Activated CD4-positive, alpha-beta T cell treated with anti-CD3 and anti-CD28 coated beads, Interleukin-2, amount 10 ng/mL, durations not matched to agents 24 days and 14 days (primary cell): ENCODE data around the gene FNDC3B. TPM values are rescaled to one million over a fixed set of nuclear protein-coding genes. Genes with fewer than 3 reads are reported as not detected.

Experiments used
- DNase-seq: peaks from one replicate; pipeline ENCODE4 v3.0.0; 2022
- H3K27ac Mint-ChIP-seq: one replicate; pipeline ENCODE4 v1.8.0; 2022; ENCODE audit warnings: mild to moderate bottlenecking, mixed read lengths
- H3K27me3 Mint-ChIP-seq: one replicate; pipeline ENCODE4 v1.8.0; 2022; ENCODE audit warnings: mixed read lengths
- H3K36me3 Mint-ChIP-seq: one replicate; pipeline ENCODE4 v1.8.0; 2022; ENCODE audit warnings: low read depth, mild to moderate bottlenecking, mixed read lengths
- H3K4me1 Mint-ChIP-seq: one replicate; pipeline ENCODE4 v1.8.0; 2021; ENCODE audit warnings: mixed read lengths
- H3K4me3 Mint-ChIP-seq: one replicate; pipeline ENCODE4 v1.8.0; 2022; ENCODE audit warnings: mild to moderate bottlenecking, moderate library complexity, mixed read lengths
- H3K9me3 Mint-ChIP-seq: one replicate; pipeline ENCODE4 v1.8.0; 2021; ENCODE audit warnings: mixed read lengths
- intact Hi-C: fragments of 100-400 bp; cut with micrococcal nuclease; formaldehyde crosslinking; loops from one replicate; pipeline ENCODE4 v1.15.1; 2023
- total RNA-seq: library from RNA; stranded (reverse); gene quantifications from 2 replicates; pipeline ENCODE4 v1.2.3, GENCODE V29; 2022

Gene FNDC3B
- total RNA-seq, 1 donor from 2014 or later = 19.6 TPM

- H3K27ac Mint-ChIP-seq = no peak overlapping the region
- H3K9me3 Mint-ChIP-seq = peaks cover 10% of the 10 kb centered on the region
- H3K36me3 Mint-ChIP-seq = peaks cover 1% of the 10 kb centered on the region
- no peak for DNase-seq
- intact Hi-C loops = no loop called here
- no peak overlapping the region for H3K4me3 Mint-ChIP-seq
- no peaks in the 10 kb centered on the region for H3K27me3 Mint-ChIP-seq
- H3K4me1 Mint-ChIP-seq = peaks cover 13% of the 10 kb centered on the region
Measured at GRCh38 chr3:172177046-172177445, 137.7 kb downstream of the FNDC3B start.

DNA sequence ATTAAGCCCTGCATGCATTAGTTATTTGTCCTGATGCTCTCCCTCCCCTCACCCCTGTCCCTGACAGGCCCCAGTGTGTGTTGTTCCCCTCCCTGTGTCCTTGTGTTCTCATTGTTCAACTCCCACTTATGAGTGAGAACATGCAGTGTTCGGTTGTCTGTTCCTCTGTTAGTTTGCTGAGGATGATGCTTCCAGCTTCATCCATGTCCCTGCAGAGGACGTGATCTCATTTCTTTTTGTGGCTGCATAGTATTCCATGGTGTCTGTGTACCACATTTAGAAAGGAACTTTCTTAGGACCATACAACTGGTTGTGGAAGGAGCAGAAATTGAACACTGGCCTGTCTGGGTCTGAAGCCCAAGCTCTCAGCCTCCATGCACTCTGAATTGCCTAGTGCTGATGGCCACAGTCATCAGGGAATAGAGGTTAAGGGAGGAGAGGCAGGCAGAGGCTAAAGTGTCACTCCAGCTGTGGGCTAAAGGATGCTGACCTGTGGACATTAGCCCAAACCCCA lies 138.5 kb downstream of the FNDC3B start:
- peaks cover 1% of the 10 kb centered on the region for H3K36me3 Mint-ChIP-seq
- DNase-seq = no peak
- peaks cover 16% of the 10 kb centered on the region for H3K4me1 Mint-ChIP-seq
- no peaks in the 10 kb centered on the region for H3K27me3 Mint-ChIP-seq
- H3K9me3 Mint-ChIP-seq = peaks cover 10% of the 10 kb centered on the region
- no peak overlapping the region for H3K4me3 Mint-ChIP-seq
- intact Hi-C loops = no loop called here
- no peak overlapping the region for H3K27ac Mint-ChIP-seq

DNA sequence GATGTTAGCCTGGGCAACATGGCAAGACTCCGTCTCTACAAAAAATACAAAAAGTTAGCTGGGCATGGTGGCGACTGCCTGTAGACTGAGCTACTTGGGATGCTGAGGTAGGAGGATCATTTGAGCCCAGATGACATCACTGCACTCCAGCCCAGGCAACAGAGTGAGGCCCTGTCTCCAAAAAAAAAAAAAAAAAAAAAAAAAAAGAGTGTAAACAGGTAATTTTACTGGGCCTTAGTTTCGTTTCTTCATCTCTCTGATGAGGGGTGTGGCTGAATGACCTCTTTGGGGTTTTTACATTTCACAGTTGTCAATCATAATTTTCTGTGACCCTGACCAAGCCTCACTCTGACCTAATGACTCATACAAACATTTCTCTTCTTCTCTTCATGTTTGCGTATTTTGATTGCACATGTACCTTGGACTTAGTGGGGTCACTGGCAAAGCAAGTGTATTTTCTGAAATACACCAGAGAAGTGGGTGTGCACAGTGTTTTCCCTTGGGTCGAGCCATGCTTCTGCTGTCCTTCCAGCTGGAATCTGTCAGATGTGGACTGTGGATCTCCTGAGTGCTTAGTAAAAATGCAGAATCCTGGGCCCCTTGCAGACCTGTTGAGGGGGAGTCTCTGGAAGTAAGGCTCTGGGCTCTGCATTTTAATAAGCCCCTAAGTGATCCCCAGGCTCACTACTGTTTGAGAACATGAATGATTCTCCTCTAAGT lies 140.5 kb downstream of the FNDC3B start:
- peaks cover 10% of the 10 kb centered on the region for H3K9me3 Mint-ChIP-seq
- peaks cover 16% of the 10 kb centered on the region for H3K4me1 Mint-ChIP-seq
- no peak overlapping the region for H3K4me3 Mint-ChIP-seq
- no peaks in the 10 kb centered on the region for H3K27me3 Mint-ChIP-seq
- no peak overlapping the region for H3K27ac Mint-ChIP-seq
- peaks cover 2% of the 10 kb centered on the region for H3K36me3 Mint-ChIP-seq
- DNase-seq = no peak
- intact Hi-C loops = no loop called here

GRCh38 chr3:172180473-172180872 lies 141.1 kb downstream of the FNDC3B start:
- Mint-ChIP-seq H3K4me1 (peaks cover 13% of the 10 kb centered on the region), H3K36me3 (peaks cover 2% of the 10 kb centered on the region), H3K4me3 (no peak overlapping the region), H3K27me3 (no peaks in the 10 kb centered on the region), H3K9me3 (peaks cover 10% of the 10 kb centered on the region), H3K27ac (no peak overlapping the region)
- intact Hi-C loops = no loop called here
- DNase-seq = no peak

DNA sequence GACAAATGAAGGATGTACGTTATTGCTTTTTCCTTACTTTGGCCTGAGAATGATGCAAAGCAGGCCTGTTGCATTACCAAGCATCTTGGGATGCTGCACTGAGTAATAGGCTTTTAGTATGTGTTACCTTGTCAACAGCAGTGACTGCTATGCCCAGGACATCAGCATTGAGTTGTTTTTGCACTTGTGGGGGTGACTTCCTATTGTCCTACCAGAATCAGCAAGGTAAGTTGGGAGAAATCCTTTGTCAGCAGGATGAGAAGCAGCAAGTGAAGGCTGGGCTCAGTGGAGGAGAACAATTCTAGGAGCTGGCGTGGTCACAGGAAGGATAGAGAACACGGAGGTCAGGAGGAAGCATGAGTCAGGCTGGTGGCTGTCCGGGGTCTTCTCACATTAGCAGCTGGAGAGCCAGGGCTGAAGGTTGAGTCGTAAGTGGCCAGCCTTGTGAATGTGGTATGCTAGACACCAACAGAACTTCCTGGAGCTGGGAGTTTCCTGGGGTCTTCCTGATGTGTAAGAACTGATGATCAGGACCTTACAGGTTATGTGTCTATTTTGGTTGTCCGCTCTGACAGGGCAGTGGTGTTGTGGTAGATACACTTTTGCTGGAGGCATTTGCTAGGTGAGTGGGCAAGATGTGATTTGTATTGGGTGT lies 142.7 kb downstream of the FNDC3B start:
- Mint-ChIP-seq H3K27me3 (no peaks in the 10 kb centered on the region), H3K27ac (no peak overlapping the region), H3K4me3 (no peak overlapping the region), H3K9me3 (peaks cover 10% of the 10 kb centered on the region), H3K36me3 (peaks cover 2% of the 10 kb centered on the region), H3K4me1 (peaks cover 13% of the 10 kb centered on the region)
- intact Hi-C loops = no loop called here
- no peak for DNase-seq

DNA sequence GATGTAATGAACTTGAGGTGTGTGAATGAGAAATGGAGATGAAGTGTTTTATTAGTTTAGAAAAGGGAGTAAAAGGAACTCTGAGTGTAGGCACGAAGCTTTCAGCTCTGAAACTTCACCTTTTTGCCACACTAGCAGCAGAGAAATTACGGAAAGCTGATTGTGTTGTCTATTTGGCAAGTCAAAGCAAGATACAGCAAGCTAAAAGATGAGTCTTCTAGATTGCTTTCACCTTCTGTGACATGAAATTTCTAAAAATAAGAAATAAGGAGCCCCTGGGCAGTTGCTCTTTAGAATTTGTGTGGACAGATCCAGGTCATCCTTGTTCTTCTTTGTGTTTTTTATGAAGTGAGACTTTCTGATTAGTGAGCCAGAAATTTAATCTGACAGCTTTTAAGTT lies 143.4 kb downstream of the FNDC3B start:
- no peak overlapping the region for H3K27ac Mint-ChIP-seq
- no peak for DNase-seq

DNA sequence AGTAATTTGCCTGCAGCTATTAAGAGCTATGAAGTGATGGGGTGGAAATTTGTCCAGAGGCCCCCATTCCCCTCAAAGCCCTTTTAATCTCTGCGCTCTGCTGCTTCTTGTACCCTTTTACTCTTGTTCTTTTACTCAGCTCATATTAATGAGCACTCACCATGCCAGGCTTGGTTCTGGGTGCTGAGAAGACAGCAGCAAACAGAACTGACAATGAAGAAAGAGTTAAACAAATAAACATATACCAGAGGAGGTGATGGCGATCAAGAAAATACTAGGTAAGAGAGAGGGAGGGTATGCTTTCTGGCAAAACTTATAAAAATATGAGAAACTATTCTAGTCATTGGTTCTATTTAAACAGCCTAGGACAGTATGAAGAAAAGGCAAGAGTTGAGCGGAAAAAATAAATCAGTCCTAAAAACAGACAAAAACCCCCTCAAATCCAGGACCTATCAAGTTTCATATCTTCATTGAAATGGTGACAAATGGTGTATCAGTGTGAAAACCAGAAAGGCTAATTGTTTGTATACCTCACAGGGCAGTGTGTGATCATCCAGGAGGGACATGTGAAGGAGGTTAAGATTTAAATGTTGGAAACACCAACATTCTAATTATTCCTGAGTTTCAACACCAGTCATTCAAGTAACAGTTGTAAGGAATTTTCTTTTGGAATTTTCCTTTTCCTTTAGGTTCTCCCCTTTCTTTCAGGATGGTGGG lies 144.9 kb downstream of the FNDC3B start:
- no peak for DNase-seq
- Mint-ChIP-seq H3K27ac (no peak overlapping the region), H3K27me3 (no peaks in the 10 kb centered on the region), H3K9me3 (peaks cover 7% of the 10 kb centered on the region), H3K36me3 (peaks cover 2% of the 10 kb centered on the region), H3K4me1 (peaks cover 13% of the 10 kb centered on the region), H3K4me3 (no peak overlapping the region)
- intact Hi-C loops = no loop called here

More for the DNA sequence above, 143.4 kb downstream of the FNDC3B start:
- peaks cover 10% of the 10 kb centered on the region for H3K9me3 Mint-ChIP-seq
- H3K4me1 Mint-ChIP-seq = peaks cover 13% of the 10 kb centered on the region
- intact Hi-C loops = no loop called here
- peaks cover 2% of the 10 kb centered on the region for H3K36me3 Mint-ChIP-seq
- no peak overlapping the region for H3K4me3 Mint-ChIP-seq
- H3K27me3 Mint-ChIP-seq = no peaks in the 10 kb centered on the region

DNA sequence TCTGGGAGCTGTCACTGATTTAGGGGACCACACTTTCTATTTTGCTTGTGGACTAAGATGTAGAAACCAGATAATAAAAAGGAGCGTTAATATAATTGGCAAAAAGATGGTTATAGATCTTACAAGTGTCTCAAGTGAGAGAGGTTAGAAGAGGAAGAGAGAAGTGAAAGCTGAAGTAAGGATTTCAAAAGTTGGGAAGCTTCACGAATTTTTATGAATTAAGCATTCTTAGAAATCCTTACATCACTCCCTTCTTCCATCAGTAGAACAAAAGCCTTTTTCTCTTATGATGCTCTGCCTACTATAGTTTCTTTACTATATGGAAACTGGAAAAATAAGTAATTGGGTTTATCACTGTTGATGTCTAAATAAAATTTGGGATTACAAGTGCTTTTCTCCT lies 146.5 kb downstream of the FNDC3B start:
- intact Hi-C loops = no loop called here
- Mint-ChIP-seq H3K36me3 (peaks cover 2% of the 10 kb centered on the region), H3K27ac (no peak overlapping the region), H3K9me3 (no peaks in the 10 kb centered on the region), H3K4me3 (no peak overlapping the region), H3K4me1 (peaks cover 11% of the 10 kb centered on the region), H3K27me3 (no peaks in the 10 kb centered on the region)
- no peak for DNase-seq

DNA sequence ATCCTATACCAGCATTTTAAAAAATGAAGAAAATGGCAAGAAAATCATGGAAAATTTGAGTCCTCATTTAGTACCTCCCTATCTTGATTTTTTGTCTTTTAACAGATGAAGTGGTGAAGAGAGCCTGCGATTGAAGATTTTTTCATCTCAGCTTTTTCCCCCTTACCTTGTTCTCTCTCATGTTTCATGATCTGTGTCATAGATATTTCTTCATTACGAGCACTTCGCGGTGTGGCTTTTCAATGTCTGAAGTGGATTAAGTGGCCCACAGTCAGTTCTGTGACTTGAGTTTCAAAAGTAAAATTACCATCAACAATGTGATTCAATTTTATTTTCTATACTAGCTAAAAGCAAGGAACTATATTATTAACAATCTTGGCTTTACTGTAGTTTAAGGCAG lies 147.2 kb downstream of the FNDC3B start:
- H3K4me1 Mint-ChIP-seq = peaks cover 11% of the 10 kb centered on the region
- H3K9me3 Mint-ChIP-seq = no peaks in the 10 kb centered on the region
- H3K4me3 Mint-ChIP-seq = no peak overlapping the region

DNA sequence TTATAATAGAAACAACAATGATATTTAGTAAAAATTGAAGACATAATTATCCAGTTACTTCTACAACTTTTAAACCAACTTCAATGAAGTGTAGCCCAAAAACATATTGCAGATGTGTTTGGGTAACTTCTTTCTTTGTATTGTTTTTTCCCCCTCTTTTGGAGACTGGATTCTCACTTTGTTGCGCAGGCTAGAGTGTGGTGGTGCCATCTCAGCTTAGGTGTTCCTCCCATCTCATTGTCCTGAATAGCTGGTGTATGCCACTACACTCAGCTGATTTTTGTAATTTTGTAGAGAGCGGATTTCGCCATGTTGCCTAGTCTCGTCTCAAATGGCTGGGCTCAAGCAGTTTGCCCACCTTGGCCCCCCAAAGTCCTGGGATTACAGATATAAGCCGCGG lies 148.1 kb downstream of the FNDC3B start:
- intact Hi-C loops = no loop called here
- DNase-seq = no peak

More for the DNA sequence above, 147.2 kb downstream of the FNDC3B start:
- H3K27ac Mint-ChIP-seq = no peak overlapping the region
- no peaks in the 10 kb centered on the region for H3K27me3 Mint-ChIP-seq
- DNase-seq = no peak
- intact Hi-C loops = no loop called here
- peaks cover 2% of the 10 kb centered on the region for H3K36me3 Mint-ChIP-seq

GRCh38 chr3:172188511-172188910 lies 149.1 kb downstream of the FNDC3B start:
- intact Hi-C loops = no loop called here
- Mint-ChIP-seq H3K4me3 (no peak overlapping the region), H3K9me3 (no peaks in the 10 kb centered on the region), H3K4me1 (peaks cover 5% of the 10 kb centered on the region), H3K27ac (no peak overlapping the region), H3K27me3 (no peaks in the 10 kb centered on the region), H3K36me3 (peaks cover 2% of the 10 kb centered on the region)
- no peak for DNase-seq

More for the DNA sequence above, 148.1 kb downstream of the FNDC3B start:
- no peak overlapping the region for H3K4me3 Mint-ChIP-seq
- H3K36me3 Mint-ChIP-seq = peaks cover 2% of the 10 kb centered on the region
- H3K27me3 Mint-ChIP-seq = no peaks in the 10 kb centered on the region
- H3K4me1 Mint-ChIP-seq = peaks cover 6% of the 10 kb centered on the region
- no peaks in the 10 kb centered on the region for H3K9me3 Mint-ChIP-seq
- H3K27ac Mint-ChIP-seq = no peak overlapping the region

- peaks cover 3% of the 10 kb centered on the region for H3K4me1 Mint-ChIP-seq
- H3K36me3 Mint-ChIP-seq = peaks cover under 1% of the 10 kb centered on the region
- no peak for DNase-seq
- intact Hi-C loops = no loop called here
- H3K27ac Mint-ChIP-seq = no peak overlapping the region
- H3K9me3 Mint-ChIP-seq = no peaks in the 10 kb centered on the region
- no peak overlapping the region for H3K4me3 Mint-ChIP-seq
- H3K27me3 Mint-ChIP-seq = no peaks in the 10 kb centered on the region
Measured at GRCh38 chr3:172189213-172189612, 149.8 kb downstream of the FNDC3B start.

- no peaks in the 10 kb centered on the region for H3K4me1 Mint-ChIP-seq
Measured at GRCh38 chr3:172189987-172190603, 150.7 kb downstream of the FNDC3B start.

DNA sequence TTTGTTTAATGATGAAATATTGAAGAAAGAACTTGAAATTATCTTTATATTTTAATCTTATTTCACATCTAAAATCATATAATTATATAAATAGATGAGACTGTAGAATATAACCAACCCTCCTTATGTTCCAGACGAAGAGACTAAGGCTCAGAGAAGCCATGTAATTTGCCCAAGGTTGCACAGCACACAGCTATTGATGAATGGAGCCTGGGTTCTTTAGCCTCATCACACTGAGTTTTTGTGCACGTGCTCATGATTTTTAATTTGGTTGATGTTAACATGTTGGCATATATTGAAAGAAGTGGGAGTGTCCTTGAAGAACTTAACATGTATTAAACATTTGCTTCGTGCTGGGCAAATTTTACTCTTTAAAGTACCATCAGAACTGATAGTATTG lies 151.6 kb downstream of the FNDC3B start:
- H3K36me3 Mint-ChIP-seq = no peaks in the 10 kb centered on the region
- H3K27me3 Mint-ChIP-seq = no peaks in the 10 kb centered on the region
- no peaks in the 10 kb centered on the region for H3K9me3 Mint-ChIP-seq

More at GRCh38 chr3:172189987-172190603, 150.7 kb downstream of the FNDC3B start:
- Mint-ChIP-seq H3K27ac (no peak overlapping the region), H3K9me3 (no peaks in the 10 kb centered on the region), H3K36me3 (no peaks in the 10 kb centered on the region), H3K27me3 (no peaks in the 10 kb centered on the region), H3K4me3 (no peak overlapping the region)
- no peak for DNase-seq
- intact Hi-C loops = no loop called here

More for the DNA sequence above, 151.6 kb downstream of the FNDC3B start:
- Mint-ChIP-seq H3K4me1 (no peaks in the 10 kb centered on the region), H3K4me3 (no peak overlapping the region), H3K27ac (no peak overlapping the region)
- no peak for DNase-seq
- intact Hi-C loops = no loop called here
